ENCODE results near the gene PNPLA2. TPM values are rescaled to one million over a fixed set of nuclear protein-coding genes. Genes with fewer than 3 reads are reported as not detected.

Gene PNPLA2
- total RNA-seq, 1 donor from 2014 or later, result 2.6 TPM

DNA sequence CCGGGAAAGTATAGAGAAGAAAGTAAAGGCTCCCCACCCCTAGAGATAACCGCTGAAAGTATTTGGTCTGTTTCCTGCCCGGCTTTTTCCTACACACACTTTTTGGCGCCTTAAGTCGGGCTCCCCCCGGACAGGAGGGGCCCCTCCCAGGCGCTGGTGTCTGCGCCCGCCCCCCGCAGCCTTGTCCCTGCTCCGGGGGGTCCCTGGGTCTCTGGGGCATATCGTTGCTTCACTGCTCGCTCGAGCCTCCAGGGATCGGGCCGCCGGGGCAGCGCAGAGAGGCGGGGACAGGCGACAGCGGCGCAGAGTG, 8.1 kb downstream of the PNPLA2 start:
- Histone ChIP-seq H3K4me3 (peak overlapping the region; percentile 50), H3F3A (ENCODE audit: low read depth) (peaks cover 54% of the 10 kb centered on the region), H3K9ac (no peak overlapping the region), H2AFZ (replicated peaks) (peak overlapping the region; percentile 7), H3K4me1 (peaks cover 47% of the 10 kb centered on the region), H3K27me3 (peaks cover 69% of the 10 kb centered on the region), H3K27ac (no peak overlapping the region), H3K9me3 (ENCODE audit: low read depth) (no peaks in the 10 kb centered on the region), H3K79me2 (ENCODE audit: low read depth) (no peaks in the 10 kb centered on the region), H3K4me2 (peak overlapping the region; percentile 80), H4K20me1 (ENCODE audit: low read depth) (peaks cover 60% of the 10 kb centered on the region), H3K36me3 (no peaks in the 10 kb centered on the region)
- no peaks in the 10 kb centered on the region for H3K9me3 Mint-ChIP-seq
- DNase-seq (ENCODE audit: low spot score), result no peak
- peaks cover 38% of the 10 kb centered on the region for H3K27me3 Mint-ChIP-seq (ENCODE audit: insufficient read depth, low read depth)
- TF ChIP-seq, protein P1, sequence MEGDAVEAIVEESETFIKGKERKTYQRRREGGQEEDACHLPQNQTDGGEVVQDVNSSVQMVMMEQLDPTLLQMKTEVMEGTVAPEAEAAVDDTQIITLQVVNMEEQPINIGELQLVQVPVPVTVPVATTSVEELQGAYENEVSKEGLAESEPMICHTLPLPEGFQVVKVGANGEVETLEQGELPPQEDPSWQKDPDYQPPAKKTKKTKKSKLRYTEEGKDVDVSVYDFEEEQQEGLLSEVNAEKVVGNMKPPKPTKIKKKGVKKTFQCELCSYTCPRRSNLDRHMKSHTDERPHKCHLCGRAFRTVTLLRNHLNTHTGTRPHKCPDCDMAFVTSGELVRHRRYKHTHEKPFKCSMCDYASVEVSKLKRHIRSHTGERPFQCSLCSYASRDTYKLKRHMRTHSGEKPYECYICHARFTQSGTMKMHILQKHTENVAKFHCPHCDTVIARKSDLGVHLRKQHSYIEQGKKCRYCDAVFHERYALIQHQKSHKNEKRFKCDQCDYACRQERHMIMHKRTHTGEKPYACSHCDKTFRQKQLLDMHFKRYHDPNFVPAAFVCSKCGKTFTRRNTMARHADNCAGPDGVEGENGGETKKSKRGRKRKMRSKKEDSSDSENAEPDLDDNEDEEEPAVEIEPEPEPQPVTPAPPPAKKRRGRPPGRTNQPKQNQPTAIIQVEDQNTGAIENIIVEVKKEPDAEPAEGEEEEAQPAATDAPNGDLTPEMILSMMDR (IDR thresholded peaks at IDR 0.05), result no peak
- TF ChIP-seq EZH2 (IDR thresholded peaks at IDR 0.05) (peak; percentile 83), EZH2phosphoT487 (IDR thresholded peaks at IDR 0.05) (peak; percentile 61)
- H3K4me1 Mint-ChIP-seq, result peaks cover 34% of the 10 kb centered on the region
- peaks cover 4% of the 10 kb centered on the region for H3K36me3 Mint-ChIP-seq
- H3K4me3 Mint-ChIP-seq, result peak overlapping the region; percentile 78
- H3K27ac Mint-ChIP-seq, result no peak overlapping the region

DNA sequence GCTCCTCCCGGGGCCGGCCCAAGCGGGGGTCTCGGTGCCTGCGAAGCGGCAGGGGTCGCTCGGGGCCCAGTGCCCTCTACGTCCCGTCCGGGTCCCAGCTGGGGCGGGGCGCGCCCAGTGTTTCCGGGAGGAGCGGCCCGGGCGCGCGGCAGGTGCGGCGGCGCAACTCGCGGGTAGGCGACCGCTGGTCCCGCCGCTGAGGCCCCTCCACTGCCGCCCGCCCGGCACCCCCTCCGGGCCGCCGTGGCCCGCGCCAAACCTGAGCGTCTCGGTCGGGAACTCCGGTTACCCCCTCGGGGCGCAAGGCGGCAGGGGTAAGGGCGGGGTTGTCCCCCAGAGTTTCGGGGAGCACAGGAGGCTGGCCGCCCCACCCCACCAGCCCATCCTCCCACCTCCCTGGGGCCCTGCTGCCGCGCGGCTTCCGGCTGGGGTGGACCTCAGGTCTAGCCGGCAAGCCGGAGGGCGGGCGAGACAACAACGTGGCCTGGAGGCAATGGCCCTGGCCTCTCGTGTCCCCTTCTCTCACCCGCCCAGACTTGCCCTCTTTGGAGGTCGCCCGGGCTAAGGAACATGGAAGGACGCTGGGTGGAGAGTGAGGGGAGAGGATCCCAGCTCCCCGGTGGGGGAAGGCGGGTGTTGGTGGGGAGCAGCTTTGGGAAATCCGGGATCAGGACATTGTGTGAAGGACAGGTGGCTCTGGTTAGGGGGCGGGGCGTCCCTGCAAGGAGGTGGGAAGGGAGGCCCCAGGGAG, 8.6 kb downstream of the PNPLA2 start:
- Histone ChIP-seq H2AFZ (replicated peaks) (peak overlapping the region; percentile 7), H3K27me3 (peaks cover 74% of the 10 kb centered on the region), H3K9me3 (ENCODE audit: low read depth) (no peaks in the 10 kb centered on the region), H3K27ac (no peak overlapping the region), H4K20me1 (ENCODE audit: low read depth) (peaks cover 59% of the 10 kb centered on the region), H3K4me1 (peaks cover 52% of the 10 kb centered on the region), H3K4me2 (peak overlapping the region; percentile 80), H3K4me3 (peak overlapping the region; percentile 50), H3K79me2 (ENCODE audit: low read depth) (no peaks in the 10 kb centered on the region), H3K9ac (no peak overlapping the region), H3F3A (ENCODE audit: low read depth) (peaks cover 59% of the 10 kb centered on the region), H3K36me3 (no peaks in the 10 kb centered on the region)
- peaks cover 4% of the 10 kb centered on the region for H3K36me3 Mint-ChIP-seq
- peaks cover 40% of the 10 kb centered on the region for H3K27me3 Mint-ChIP-seq (ENCODE audit: insufficient read depth, low read depth)
- peak; percentile 47 for TF ChIP-seq EZH2phosphoT487 (IDR thresholded peaks at IDR 0.05)
- TF ChIP-seq EZH2 (IDR thresholded peaks at IDR 0.05), result peak; percentile 73
- TF ChIP-seq, protein P1 (IDR thresholded peaks at IDR 0.05), result peak; percentile 7
- peaks cover 38% of the 10 kb centered on the region for H3K4me1 Mint-ChIP-seq
- no peak overlapping the region for H3K27ac Mint-ChIP-seq
- H3K9me3 Mint-ChIP-seq, result no peaks in the 10 kb centered on the region
- peak overlapping the region; percentile 76 for H3K4me3 Mint-ChIP-seq
- DNase-seq (ENCODE audit: low spot score), result peak; percentile 73

DNA sequence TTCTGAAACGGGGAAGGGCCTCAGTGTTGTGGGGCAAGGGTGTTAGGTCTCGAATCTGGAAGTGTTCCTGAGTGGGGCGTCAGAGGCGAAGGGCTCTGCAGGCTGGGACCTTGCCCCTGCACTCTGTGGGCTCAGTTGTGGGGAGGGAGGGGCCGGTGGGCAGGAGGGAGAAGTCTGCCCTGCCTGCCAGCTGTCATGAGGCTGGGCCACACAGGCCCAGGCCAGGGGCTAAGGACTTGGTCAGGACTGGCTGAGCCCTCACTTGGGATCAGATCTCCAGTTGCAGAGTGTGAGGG, 9.1 kb downstream of the PNPLA2 start, which contains the start of gene CRACR2B:
TSS of gene CRACR2B (plus strand) at position 23 of the 296 bp plus-strand sequence. CDS start 689 bp downstream, outside the sequence.
- TF ChIP-seq EZH2 (IDR thresholded peaks at IDR 0.05) (no peak), EZH2phosphoT487 (IDR thresholded peaks at IDR 0.05) (no peak)
- TF ChIP-seq, protein P1 (IDR thresholded peaks at IDR 0.05), result no peak
- Histone ChIP-seq H3K36me3 (no peaks in the 10 kb centered on the region), H3F3A (ENCODE audit: low read depth) (peaks cover 60% of the 10 kb centered on the region), H2AFZ (replicated peaks) (peak within 1 kb of the TSS; percentile 7), H3K27ac (no peak within 1 kb of the TSS), H3K27me3 (peaks cover 76% of the 10 kb centered on the region), H4K20me1 (ENCODE audit: low read depth) (peaks cover 56% of the 10 kb centered on the region), H3K79me2 (ENCODE audit: low read depth) (no peaks in the 10 kb centered on the region), H3K4me1 (peaks cover 54% of the 10 kb centered on the region), H3K9ac (no peak within 1 kb of the TSS), H3K9me3 (ENCODE audit: low read depth) (no peaks in the 10 kb centered on the region), H3K4me2 (peak within 1 kb of the TSS; percentile 80), H3K4me3 (peak within 1 kb of the TSS; percentile 50)
- Mint-ChIP-seq H3K36me3 (peaks cover 4% of the 10 kb centered on the region), H3K4me1 (peaks cover 39% of the 10 kb centered on the region), H3K9me3 (no peaks in the 10 kb centered on the region), H3K27me3 (ENCODE audit: insufficient read depth, low read depth) (peaks cover 38% of the 10 kb centered on the region), H3K27ac (no peak within 1 kb of the TSS), H3K4me3 (peak within 1 kb of the TSS; percentile 78)
- no peak for DNase-seq (ENCODE audit: low spot score)
